DND-41 (cell line): ENCODE measurements around the gene SYNPO.

Experiments used
- ATAC-seq: fragments of 200-7000 bp; cut with Tn5 transposase; 3 replicates; pipeline ENCODE4 v1.9.1; 2021; ENCODE audit warnings: low read depth; ENCODE audit not compliant: insufficient read depth
- DNase-seq: peaks from one replicate; pipeline ENCODE4 v3.0.0-alpha.2; 2020
- H2AFZ ChIP-seq: 2 replicates; pipeline ENCODE4 v1.6.0; 2012; ENCODE audit warnings: low read depth, low read length
- H3K27ac ChIP-seq: 2 replicates; pipeline ENCODE4 v1.5.1; 2012; ENCODE audit warnings: low read length, inconsistent platforms
- H3K27me3 ChIP-seq: fragments of 200-600 bp; sonication (generic); 2 replicates; pipeline ENCODE4 v1.6.0; 2012; ENCODE audit warnings: low read length, mild to moderate bottlenecking, inconsistent platforms; ENCODE audit not compliant: insufficient read depth, poor library complexity
- H3K36me3 ChIP-seq: 2 replicates; pipeline ENCODE4 v1.5.1; 2012; ENCODE audit warnings: low read length, inconsistent platforms; ENCODE audit not compliant: insufficient read depth
- H3K4me1 ChIP-seq: 2 replicates; pipeline ENCODE4 v1.5.1; 2012; ENCODE audit warnings: mild to moderate bottlenecking, low read length; ENCODE audit not compliant: insufficient read depth
- H3K4me2 ChIP-seq: 2 replicates; pipeline ENCODE4 v1.6.0; 2012; ENCODE audit warnings: mild to moderate bottlenecking, moderate library complexity, low read length, inconsistent platforms; ENCODE audit not compliant: insufficient read depth
- H3K4me3 ChIP-seq, 2 experiments: fragments of 200-600 bp in 1 of 2; shearing (Covaris generic) in 1 of 2; 2 replicates each; pipeline ENCODE4 v1.5.1; 2012 to 2016; ENCODE audit warnings: inconsistent platforms in 2 of 2, low read length in 2 of 2, mild to moderate bottlenecking in 2 of 2, low read depth in 1 of 2, moderate library complexity in 1 of 2
- H3K79me2 ChIP-seq: 2 replicates; pipeline ENCODE4 v1.6.0; 2012; ENCODE audit warnings: low read length, inconsistent platforms; ENCODE audit not compliant: insufficient read depth
- H3K9ac ChIP-seq: 2 replicates; pipeline ENCODE4 v1.6.0; 2012; ENCODE audit warnings: low read depth, mild to moderate bottlenecking, inconsistent platforms, low read length, moderate library complexity
- H3K9me3 ChIP-seq: 2 replicates; pipeline ENCODE4 v1.5.1; 2012; ENCODE audit warnings: low read length, moderate library complexity, mild to moderate bottlenecking, inconsistent platforms; ENCODE audit not compliant: insufficient read depth, severe bottlenecking
- H4K20me1 ChIP-seq: 2 replicates; pipeline ENCODE4 v1.6.0; 2012; ENCODE audit warnings: low read length; ENCODE audit not compliant: insufficient read depth
- EZH2 ChIP-seq: IDR thresholded peaks from 3 replicates; pipeline ENCODE4 v1.6.1; 2012; ENCODE audit warnings: borderline replicate concordance, low read depth, mild to moderate bottlenecking, moderate library complexity, low read length, inconsistent platforms; ENCODE audit not compliant: severe bottlenecking
- TF ChIP-seq, protein P1 (sequence below): IDR thresholded peaks from 2 replicates; pipeline ENCODE4 v1.5.1; 2012; ENCODE audit warnings: borderline replicate concordance, low read length, moderate library complexity, mild to moderate bottlenecking; ENCODE audit not compliant: poor library complexity, severe bottlenecking; ENCODE audit errors: extremely low read depth

SYNPO gene

DNA sequence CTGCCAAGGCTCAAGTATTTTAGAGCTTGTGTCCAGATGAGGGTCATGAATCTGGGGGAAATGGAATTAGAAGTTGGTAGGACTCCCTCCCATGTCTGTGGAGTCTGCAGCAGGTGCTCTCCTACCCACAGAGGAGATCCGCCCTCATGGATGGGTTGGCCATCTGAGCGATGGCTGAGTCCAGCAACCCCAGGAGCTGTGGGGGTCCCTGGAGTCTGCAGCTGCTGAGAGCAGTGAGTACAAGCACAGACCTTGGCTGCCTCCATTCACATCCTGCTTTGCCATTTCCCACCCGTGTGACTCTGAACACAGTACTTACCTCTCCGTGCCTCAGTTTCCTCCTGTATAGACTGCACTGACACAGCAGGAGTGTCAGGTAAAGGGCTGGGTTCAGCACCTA is 25.8 kb upstream of the SYNPO start:
- Histone ChIP-seq H3K4me1 (no peaks in the 10 kb centered on the region), H3K27me3 (peaks cover 21% of the 10 kb centered on the region), H3K36me3 (no peaks in the 10 kb centered on the region), H3K27ac (no peak overlapping the region), H3K9me3 (no peaks in the 10 kb centered on the region), H3K4me3 (no peak overlapping the region), H2AFZ (no peak overlapping the region), H4K20me1 (no peaks in the 10 kb centered on the region), H3K79me2 (no peaks in the 10 kb centered on the region), H3K9ac (no peak overlapping the region), H3K4me2 (no peak overlapping the region)
- TF ChIP-seq, protein P1, sequence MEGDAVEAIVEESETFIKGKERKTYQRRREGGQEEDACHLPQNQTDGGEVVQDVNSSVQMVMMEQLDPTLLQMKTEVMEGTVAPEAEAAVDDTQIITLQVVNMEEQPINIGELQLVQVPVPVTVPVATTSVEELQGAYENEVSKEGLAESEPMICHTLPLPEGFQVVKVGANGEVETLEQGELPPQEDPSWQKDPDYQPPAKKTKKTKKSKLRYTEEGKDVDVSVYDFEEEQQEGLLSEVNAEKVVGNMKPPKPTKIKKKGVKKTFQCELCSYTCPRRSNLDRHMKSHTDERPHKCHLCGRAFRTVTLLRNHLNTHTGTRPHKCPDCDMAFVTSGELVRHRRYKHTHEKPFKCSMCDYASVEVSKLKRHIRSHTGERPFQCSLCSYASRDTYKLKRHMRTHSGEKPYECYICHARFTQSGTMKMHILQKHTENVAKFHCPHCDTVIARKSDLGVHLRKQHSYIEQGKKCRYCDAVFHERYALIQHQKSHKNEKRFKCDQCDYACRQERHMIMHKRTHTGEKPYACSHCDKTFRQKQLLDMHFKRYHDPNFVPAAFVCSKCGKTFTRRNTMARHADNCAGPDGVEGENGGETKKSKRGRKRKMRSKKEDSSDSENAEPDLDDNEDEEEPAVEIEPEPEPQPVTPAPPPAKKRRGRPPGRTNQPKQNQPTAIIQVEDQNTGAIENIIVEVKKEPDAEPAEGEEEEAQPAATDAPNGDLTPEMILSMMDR = no peak
- TF ChIP-seq EZH2 = no peak
- DNase-seq (no peak), ATAC-seq (no peak)

DNA sequence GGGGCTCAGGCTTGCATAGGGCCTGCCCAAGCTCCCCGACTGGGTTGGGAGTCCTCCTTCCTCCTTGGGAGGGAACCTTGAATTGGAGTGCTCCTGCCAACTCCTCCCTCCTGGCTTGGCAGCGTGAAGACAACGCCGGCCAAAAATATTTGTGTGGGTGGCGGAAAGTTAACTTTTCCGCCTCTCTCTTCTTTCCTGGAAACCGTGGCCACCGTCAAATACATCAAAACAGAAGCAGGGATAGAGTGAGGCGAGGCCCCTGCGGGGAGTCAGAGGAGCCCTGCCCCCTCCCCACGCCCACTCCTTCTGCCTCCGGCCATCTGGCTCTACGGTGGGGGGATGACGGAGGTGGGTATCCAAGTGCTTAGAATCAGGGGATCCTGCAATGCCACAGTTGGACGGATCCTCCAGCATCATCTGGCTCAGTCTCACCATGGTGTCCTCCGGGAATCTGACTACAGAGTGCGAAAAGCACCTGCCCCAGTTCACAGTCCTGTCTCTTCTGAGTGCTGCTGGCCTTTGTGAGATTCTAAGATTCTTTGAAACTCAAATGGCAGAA is 25.2 kb upstream of the SYNPO start:
- no peaks in the 10 kb centered on the region for H4K20me1 ChIP-seq
- no peak overlapping the region for H3K4me2 ChIP-seq
- no peaks in the 10 kb centered on the region for H3K9me3 ChIP-seq
- H3K4me3 ChIP-seq = no peak overlapping the region
- H3K36me3 ChIP-seq = no peaks in the 10 kb centered on the region
- H3K79me2 ChIP-seq = no peaks in the 10 kb centered on the region
- no peak for ATAC-seq
- TF ChIP-seq EZH2 = no peak
- TF ChIP-seq, protein P1 = no peak
- H2AFZ ChIP-seq = no peak overlapping the region
- peaks cover 17% of the 10 kb centered on the region for H3K27me3 ChIP-seq
- H3K9ac ChIP-seq = no peak overlapping the region
- DNase-seq = no peak
- no peak overlapping the region for H3K27ac ChIP-seq
- no peaks in the 10 kb centered on the region for H3K4me1 ChIP-seq

DNA sequence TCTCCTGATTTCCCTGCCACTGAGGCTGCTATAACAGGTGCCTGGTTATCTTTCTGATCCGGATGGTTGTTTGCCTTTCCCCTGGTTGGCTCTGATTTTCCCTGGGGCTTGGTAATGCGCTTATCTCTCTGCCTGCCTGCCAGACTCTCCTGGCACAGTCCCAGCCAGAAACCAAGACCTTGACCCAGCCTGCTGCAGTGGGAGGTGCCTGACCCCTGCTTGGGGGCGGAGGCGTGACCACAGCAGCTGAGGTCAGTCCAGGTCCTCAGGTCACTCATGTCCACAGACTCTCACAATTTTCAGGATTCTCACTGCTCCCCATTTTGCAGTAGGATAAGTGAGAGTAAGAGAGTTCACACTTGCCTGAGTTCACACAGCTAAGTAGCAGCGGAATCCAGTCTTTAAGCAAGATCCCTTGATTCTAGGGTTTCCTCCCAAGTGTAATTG is 24.4 kb upstream of the SYNPO start:
- TF ChIP-seq, protein P1 = no peak
- no peak for TF ChIP-seq EZH2
- Histone ChIP-seq H3K4me1 (no peaks in the 10 kb centered on the region), H3K27me3 (peaks cover 15% of the 10 kb centered on the region), H3K9me3 (no peaks in the 10 kb centered on the region), H3K9ac (no peak overlapping the region), H4K20me1 (no peaks in the 10 kb centered on the region), H3K4me2 (no peak overlapping the region), H3K4me3 (no peak overlapping the region), H3K79me2 (no peaks in the 10 kb centered on the region), H3K27ac (no peak overlapping the region), H2AFZ (no peak overlapping the region), H3K36me3 (no peaks in the 10 kb centered on the region)
- no peak for DNase-seq
- ATAC-seq = no peak

DNA sequence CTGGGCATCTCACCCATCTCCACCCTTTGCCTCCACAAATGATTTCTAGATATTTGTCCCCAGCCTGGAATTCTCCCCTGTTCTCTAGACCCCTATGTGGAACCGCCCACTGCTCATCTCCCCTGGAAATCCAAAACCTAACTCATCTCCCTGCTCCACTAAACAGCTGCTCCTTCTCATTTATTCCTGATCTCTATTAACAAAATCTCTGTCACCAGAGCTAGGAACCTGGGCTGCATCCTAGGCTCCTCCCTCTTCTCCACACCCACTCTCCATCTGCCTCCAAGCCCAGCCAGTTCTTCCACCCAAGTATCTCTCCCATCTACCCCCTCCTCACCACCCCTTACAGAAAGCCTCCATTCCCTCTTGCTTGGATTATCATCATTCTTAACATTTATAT is 24.0 kb upstream of the SYNPO start:
- Histone ChIP-seq H2AFZ (no peak overlapping the region), H3K27ac (no peak overlapping the region), H4K20me1 (no peaks in the 10 kb centered on the region), H3K9ac (no peak overlapping the region), H3K4me3 (no peak overlapping the region), H3K27me3 (peaks cover 12% of the 10 kb centered on the region), H3K4me2 (no peak overlapping the region), H3K9me3 (no peaks in the 10 kb centered on the region), H3K4me1 (no peaks in the 10 kb centered on the region), H3K79me2 (no peaks in the 10 kb centered on the region), H3K36me3 (no peaks in the 10 kb centered on the region)
- ATAC-seq (no peak), DNase-seq (no peak)
- TF ChIP-seq, protein P1 = no peak
- TF ChIP-seq EZH2 = no peak
